Duodenal mucosa (tissue), 2 donors: ENCODE data around the gene NHERF2.

ENCODE experiments used
- H3K27ac ChIP-seq: one replicate; pipeline ENCODE4 v1.7.0; 2013; ENCODE audit warnings: low read depth, low read length
- H3K27me3 ChIP-seq, 2 donors: one replicate each; pipeline ENCODE4 v1.7.0; 2013; ENCODE audit warnings: low read length in 2 of 2, control low read depth in 1 of 2; ENCODE audit not compliant: insufficient read depth in 2 of 2, control insufficient read depth in 1 of 2
- H3K36me3 ChIP-seq, 2 donors: one replicate each; pipeline ENCODE4 v1.7.0; 2013; ENCODE audit warnings: low read length in 2 of 2, control low read depth in 1 of 2; ENCODE audit not compliant: insufficient read depth in 2 of 2, control insufficient read depth in 1 of 2
- H3K4me1 ChIP-seq, 2 donors: one replicate each; pipeline ENCODE4 v1.7.0; 2013; ENCODE audit warnings: low read length in 2 of 2, control low read depth in 1 of 2; ENCODE audit not compliant: insufficient read depth in 2 of 2, control insufficient read depth in 1 of 2
- H3K4me3 ChIP-seq, 2 donors: one replicate each; pipeline ENCODE4 v1.7.0; 2013; ENCODE audit warnings: low read length in 2 of 2, low read depth in 1 of 2
- H3K9ac ChIP-seq, 2 donors: one replicate each; pipeline ENCODE4 v1.7.0; 2013; ENCODE audit warnings: low read length in 2 of 2, low read depth in 1 of 2
- H3K9me3 ChIP-seq, 2 donors: one replicate each; pipeline ENCODE4 v1.7.0; 2013; ENCODE audit warnings: low read length in 2 of 2, control low read depth in 1 of 2; ENCODE audit not compliant: control insufficient read depth in 1 of 2

Gene NHERF2

DNA sequence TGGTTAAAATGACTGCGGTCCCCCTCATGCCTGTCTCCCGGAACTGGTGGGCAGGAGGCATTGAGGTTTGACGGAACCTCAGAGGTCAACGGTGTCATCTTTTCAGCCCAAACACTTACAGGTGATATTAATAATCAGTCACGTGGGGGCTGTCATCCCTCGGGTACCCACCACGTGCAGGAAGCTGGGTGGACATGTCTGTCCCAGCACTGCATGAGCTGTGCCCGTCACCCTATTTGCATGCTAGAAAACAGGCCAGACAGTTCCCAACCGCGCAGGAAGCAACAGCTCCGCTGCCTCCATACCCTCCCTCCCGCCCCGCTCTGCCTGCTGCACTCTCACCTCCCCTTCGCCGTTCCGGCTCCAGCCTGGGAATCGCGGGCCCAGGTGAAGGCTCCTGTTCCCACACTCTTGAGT lies 35.6 kb upstream of the NHERF2 start:
- H3K4me1 ChIP-seq = peaks cover 26 to 29% of the 10 kb centered on the region in 2 donors
- peaks cover 22 to 26% of the 10 kb centered on the region in 2 donors for H3K27me3 ChIP-seq
- peaks cover 8 to 13% of the 10 kb centered on the region in 2 donors for H3K36me3 ChIP-seq
- H3K9me3 ChIP-seq = no peaks in the 10 kb centered on the region
- H3K27ac ChIP-seq = no peak overlapping the region
- H3K4me3 ChIP-seq = peak overlapping the region; percentile 48 to 70
- peak overlapping the region in 1 of 2 donors; percentile 54 for H3K9ac ChIP-seq

DNA sequence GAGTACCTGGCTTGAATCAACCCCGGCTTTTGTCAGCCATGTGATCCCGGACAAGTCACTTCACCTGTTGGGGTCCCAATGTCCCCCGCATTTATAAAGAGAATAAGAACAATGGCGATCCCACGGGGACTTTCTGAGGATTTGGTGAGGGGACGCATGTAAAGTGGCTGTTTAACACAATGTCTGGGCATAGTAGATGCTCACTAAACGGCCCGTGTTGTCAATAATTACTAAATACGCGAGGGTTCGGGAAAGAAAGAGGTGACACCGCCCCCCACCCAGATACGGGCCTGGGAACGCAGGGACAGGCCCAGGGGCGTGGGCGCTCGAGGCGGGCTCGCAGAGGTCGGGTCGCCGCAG lies 35.1 kb upstream of the NHERF2 start:
- peak overlapping the region; percentile 34 to 70 for H3K4me3 ChIP-seq
- peak overlapping the region; percentile 22 to 47 for H3K9ac ChIP-seq
- peaks cover 4 to 9% of the 10 kb centered on the region in 2 donors for H3K36me3 ChIP-seq
- H3K27ac ChIP-seq = no peak overlapping the region
- H3K4me1 ChIP-seq = peaks cover 22 to 26% of the 10 kb centered on the region in 2 donors
- no peaks in the 10 kb centered on the region for H3K9me3 ChIP-seq
- peaks cover 22 to 26% of the 10 kb centered on the region in 2 donors for H3K27me3 ChIP-seq

DNA sequence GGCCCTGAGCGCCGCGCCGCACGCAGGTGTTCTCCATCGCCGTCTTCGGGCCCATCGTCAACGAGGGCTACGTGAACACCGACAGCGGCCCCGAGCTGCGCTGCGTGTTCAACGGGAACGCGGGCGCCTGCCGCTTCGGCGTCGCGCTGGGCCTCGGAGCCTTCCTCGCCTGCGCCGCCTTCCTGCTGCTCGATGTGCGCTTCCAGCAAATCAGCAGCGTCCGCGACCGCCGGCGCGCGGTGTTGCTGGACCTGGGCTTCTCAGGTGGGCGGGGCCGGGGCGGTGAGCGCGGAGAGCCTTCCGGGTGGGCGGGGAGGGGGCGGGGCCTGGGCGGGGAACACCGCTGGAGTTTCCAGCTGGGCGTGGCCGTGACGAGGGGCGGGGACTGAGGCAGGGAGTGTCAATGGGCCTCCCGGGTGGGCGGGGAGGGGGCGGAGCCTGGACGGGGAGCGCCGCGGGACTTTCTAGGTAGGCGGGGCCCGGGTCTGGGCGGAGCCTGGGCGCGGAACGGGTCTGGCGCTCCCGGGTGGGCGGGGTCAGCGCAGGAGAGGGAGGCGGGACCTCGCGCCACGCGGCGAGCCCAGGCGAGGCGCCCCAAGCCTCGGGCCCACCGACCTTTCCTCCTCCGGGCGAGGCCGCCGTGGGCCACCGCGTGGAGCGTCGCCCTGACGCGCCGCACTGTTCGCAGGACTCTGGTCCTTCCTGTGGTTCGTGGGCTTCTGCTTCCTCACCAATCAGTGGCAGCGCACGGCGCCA lies 34.6 kb upstream of the NHERF2 start:
- Histone ChIP-seq H3K27me3 (peaks cover 22 to 26% of the 10 kb centered on the region in 2 donors), H3K36me3 (peaks cover 2 to 7% of the 10 kb centered on the region in 2 donors), H3K4me1 (peaks cover 26% of the 10 kb centered on the region in 2 donors), H3K27ac (no peak overlapping the region), H3K9me3 (no peaks in the 10 kb centered on the region), H3K4me3 (peak overlapping the region; percentile 34 to 70), H3K9ac (peak overlapping the region; percentile 22 to 47)

DNA sequence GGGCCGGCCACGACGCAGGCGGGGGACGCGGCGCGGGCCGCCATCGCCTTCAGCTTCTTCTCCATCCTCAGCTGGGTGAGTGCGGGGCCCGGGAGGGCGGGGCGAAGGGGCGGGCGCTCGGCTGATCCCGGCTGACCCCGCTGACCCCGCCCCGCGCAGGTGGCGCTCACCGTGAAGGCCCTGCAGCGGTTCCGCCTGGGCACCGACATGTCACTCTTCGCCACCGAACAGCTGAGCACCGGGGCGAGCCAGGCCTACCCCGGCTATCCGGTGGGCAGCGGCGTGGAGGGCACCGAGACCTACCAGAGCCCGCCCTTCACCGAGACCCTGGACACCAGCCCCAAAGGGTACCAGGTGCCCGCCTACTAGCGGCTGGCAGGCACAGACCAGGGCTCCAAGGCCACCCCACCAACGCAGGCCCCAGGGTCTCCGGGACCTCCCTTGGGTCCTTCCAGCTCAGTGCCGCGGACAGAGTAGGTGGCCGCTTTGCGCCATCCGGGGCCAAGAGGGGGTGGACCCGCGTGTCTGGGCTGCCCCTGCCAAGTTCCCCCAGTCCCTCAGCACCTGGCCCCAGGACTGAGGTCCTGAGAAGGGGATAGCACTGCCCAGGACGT lies 33.9 kb upstream of the NHERF2 start:
- no peak overlapping the region for H3K27ac ChIP-seq
- peaks cover 2 to 10% of the 10 kb centered on the region in 2 donors for H3K36me3 ChIP-seq
- peaks cover 26 to 29% of the 10 kb centered on the region in 2 donors for H3K4me1 ChIP-seq
- no peak overlapping the region for H3K9ac ChIP-seq
- peaks cover 22 to 26% of the 10 kb centered on the region in 2 donors for H3K27me3 ChIP-seq
- no peak overlapping the region for H3K4me3 ChIP-seq
- no peaks in the 10 kb centered on the region for H3K9me3 ChIP-seq

DNA sequence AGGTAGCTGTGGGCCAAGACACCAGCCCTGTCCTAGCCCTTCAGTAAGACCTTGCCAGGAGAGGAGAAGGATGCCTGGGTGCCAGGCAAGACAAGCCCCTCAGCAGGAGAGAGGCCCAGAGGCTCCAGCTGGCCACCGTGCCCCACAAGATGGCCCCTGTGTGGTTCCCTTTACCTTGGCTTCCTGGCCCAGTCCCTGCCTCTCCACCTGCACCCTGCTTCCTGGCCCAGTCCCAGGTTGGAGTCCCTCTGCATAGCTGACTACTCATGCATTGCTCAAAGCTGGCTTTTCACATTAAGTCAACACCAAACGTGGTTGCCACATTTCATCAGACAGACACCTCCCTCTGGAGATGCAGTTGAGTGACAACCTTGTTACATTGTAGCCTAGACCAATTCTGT lies 33.0 kb upstream of the NHERF2 start:
- peaks cover 23 to 32% of the 10 kb centered on the region in 2 donors for H3K4me1 ChIP-seq
- no peak overlapping the region for H3K9ac ChIP-seq
- H3K27me3 ChIP-seq = peaks cover 19 to 22% of the 10 kb centered on the region in 2 donors
- H3K4me3 ChIP-seq = no peak overlapping the region
- H3K9me3 ChIP-seq = no peaks in the 10 kb centered on the region
- no peak overlapping the region for H3K27ac ChIP-seq
- H3K36me3 ChIP-seq = peaks cover 6 to 17% of the 10 kb centered on the region in 2 donors

DNA sequence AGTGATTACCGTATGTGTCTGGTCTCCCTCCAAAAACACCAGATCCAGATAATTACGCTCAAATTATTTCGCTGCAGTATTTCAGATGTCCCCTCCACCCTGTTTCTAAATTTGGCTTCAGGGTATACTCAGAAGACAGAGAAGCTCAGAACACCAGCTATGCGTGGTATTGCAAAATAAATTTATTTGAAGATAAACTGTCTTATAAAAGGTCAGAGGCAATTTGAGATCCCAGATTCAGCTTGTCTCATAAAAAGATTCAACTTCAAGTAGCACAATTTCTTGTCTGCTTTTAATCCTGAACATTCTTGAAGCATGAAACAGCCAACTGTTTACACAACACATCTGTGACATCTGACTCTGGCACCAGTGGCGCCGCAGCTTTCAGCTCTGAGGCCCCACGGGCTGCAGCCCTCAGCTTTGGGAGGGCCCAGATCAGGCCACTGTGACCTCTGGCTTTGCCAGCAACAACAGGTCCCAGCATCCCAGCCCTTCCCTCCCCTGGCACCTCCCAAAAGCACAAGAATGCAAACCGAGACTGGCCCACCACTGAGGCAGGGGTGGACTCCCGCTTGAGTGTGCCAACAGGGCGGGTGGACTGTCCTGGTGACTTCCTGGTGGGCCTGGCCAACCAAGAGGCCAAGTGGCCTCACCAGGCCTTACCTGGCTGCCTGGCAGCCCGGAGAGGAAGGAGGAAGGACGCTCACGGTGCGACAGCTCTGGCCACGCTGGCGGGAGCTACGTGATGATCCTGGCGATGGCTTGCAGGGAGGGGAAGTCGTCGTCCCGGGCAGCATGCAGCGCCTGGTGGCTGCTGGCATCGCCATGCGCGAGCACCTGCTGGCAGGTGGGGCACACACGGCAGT lies 29.0 kb upstream of the NHERF2 start:
- H3K9me3 ChIP-seq = no peaks in the 10 kb centered on the region
- peaks cover 22 to 55% of the 10 kb centered on the region in 2 donors for H3K36me3 ChIP-seq
- peaks cover 0 to 9% of the 10 kb centered on the region in 2 donors for H3K4me1 ChIP-seq
- H3K4me3 ChIP-seq = no peak overlapping the region
- H3K27ac ChIP-seq = peak overlapping the region; percentile 32
- H3K9ac ChIP-seq = no peak overlapping the region
- no peaks in the 10 kb centered on the region for H3K27me3 ChIP-seq

DNA sequence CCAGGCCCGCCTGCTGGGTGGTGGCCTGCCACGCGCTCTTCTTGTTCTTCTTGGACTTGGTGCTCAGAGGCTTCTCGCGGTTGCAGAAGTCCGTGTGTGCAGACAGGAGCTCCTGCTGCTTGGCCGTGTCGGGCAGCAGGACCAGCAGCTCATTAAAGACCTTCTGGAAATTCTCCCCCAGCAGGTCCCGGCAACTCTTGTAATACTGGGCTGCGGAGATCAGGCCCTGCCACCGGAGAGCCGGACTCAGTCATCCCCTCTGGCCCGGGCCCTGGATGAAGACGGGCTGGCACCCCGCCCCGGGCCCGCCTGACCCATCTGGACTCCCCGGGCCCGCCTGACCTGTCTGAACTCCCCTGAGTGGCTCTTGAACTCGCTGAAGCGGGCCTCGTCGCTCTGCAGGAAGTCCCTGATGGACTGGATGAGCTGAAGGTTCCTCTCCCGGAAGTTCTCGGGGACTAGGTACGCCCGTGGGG lies 28.3 kb upstream of the NHERF2 start:
- no peak overlapping the region for H3K4me3 ChIP-seq
- H3K27ac ChIP-seq = peak overlapping the region; percentile 10
- H3K9me3 ChIP-seq = no peaks in the 10 kb centered on the region
- H3K36me3 ChIP-seq = peaks cover 22 to 61% of the 10 kb centered on the region in 2 donors
- no peak overlapping the region for H3K9ac ChIP-seq
- H3K27me3 ChIP-seq = no peaks in the 10 kb centered on the region
- H3K4me1 ChIP-seq = peaks cover 0 to 9% of the 10 kb centered on the region in 2 donors

DNA sequence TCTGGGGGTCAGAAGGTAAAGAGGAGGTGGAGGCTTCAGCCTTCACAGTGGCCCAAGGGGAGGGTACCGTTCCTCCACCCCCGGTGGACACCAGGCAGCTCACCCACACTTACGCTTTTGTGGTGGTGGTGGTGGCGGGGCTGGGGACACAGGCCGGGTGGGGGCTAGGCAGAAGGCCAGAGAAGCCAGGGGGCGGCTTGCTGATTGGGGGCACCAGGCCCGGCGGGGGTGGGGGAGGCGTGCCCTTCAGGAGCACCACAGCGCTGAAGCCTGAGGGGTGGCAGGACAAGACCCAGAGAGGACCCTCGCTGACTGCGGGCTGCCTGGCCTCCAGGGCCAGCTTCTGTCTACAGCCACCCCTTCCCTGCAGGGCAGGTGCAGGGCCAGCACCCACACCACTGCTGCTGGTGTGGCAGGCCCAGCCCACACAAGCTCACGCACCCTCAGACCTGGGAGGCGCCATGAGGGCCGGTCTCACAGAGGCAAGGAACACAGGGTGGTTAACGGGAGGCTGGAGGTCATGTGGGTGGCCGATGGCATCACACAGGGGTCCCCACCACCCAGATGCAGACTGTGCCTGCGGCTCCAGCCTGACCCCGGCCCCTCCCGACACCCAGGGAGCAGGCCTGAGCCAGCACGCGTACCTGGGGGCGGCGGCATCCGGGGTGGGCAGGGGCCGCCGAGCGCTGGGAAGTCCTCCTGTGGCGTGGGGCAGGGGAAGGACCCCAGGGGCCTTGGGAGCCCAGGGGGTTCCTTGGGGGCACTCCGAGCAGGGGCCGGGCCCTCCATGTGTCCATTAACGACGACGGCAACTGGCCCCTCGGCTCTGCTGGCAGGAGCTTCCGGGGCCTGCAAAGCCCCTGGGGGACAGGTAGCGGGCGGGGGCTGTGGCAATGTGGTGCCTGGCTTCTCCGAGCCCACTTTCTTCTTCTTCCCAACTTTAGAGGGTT lies 27.6 kb upstream of the NHERF2 start:
- no peaks in the 10 kb centered on the region for H3K27me3 ChIP-seq
- H3K9ac ChIP-seq = no peak overlapping the region
- no peaks in the 10 kb centered on the region for H3K9me3 ChIP-seq
- peak overlapping the region; percentile 10 for H3K27ac ChIP-seq
- H3K4me3 ChIP-seq = no peak overlapping the region
- H3K4me1 ChIP-seq = peaks cover 2 to 13% of the 10 kb centered on the region in 2 donors
- H3K36me3 ChIP-seq = peaks cover 22 to 64% of the 10 kb centered on the region in 2 donors

DNA sequence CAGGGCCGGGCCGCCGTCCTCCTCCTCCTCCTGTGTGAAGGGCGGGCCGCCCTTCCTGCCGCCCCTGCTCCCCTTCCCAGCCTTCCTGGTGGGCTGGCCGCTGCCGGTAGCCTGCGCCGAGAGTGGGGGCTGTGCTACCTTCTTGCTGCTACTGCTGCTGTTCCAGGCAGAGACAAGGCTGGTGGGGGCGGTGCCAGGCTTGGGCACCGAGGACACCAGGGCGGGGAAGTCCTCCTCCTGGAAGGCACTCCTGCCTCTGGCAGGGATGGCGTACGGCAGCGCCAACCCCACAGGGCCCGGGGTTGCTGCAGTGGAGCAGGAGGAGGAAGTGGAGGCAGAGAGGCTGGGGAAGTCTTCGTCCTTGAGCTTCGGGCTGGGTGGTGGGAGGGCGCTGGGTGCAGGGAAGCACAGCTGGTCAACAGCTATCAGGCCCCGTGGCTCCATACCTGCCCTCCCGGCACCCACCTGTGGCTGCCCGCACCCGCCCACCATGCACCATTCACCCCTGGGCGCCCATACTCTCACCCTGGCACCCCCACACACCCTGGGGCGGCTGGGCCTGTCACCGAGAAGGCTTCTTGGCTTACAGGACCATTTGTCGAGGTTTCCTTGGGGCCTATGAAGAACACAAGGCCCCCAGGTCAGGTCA lies 26.7 kb upstream of the NHERF2 start:
- Histone ChIP-seq H3K4me3 (no peak overlapping the region), H3K27ac (no peak overlapping the region), H3K9me3 (no peaks in the 10 kb centered on the region), H3K4me1 (peaks cover 6 to 21% of the 10 kb centered on the region in 2 donors), H3K36me3 (peaks cover 22 to 64% of the 10 kb centered on the region in 2 donors), H3K9ac (no peak overlapping the region), H3K27me3 (no peaks in the 10 kb centered on the region)
